Motor neuron (in vitro differentiated cells): Measurements from ENCODE around the gene SV2B. TPM values are rescaled to one million over a fixed set of nuclear protein-coding genes. Genes with fewer than 3 reads are reported as not detected.
"Not testable (repeated sequence)": the region's sequence is repeated elsewhere in the genome, so short reads cannot be mapped to it uniquely, and the experiment has no call there.

Experiments
- ATAC-seq, 8 experiments: fragments of 200-7000 bp; cut with Tn5 transposase; replicated peaks in 6 of 8; 2 replicates each; pipeline ENCODE4 v1.8.0; 2021; ENCODE audit warnings: mild to moderate bottlenecking in 8 of 8, moderate library complexity in 8 of 8
- H3K27ac ChIP-seq, 2 donors: fragments of 250-450 bp; sonication (Bioruptor Pico); 2 replicates each; pipeline ENCODE4 v1.9.0; 2021; ENCODE audit warnings: antibody characterized with exemption in 2 of 2, mild to moderate bottlenecking in 2 of 2, moderate library complexity in 1 of 2
- H3K4me1 ChIP-seq, 2 donors: fragments of 250-450 bp; sonication (Bioruptor Pico); replicated peaks in 1 of 2; 2 replicates each; pipeline ENCODE4 v1.6.1; 2021; ENCODE audit warnings: antibody characterized with exemption in 2 of 2, mild to moderate bottlenecking in 2 of 2, moderate library complexity in 1 of 2
- H3K4me3 ChIP-seq, 5 donors: fragments of 250-450 bp; sonication (Bioruptor Pico); 2 replicates each; pipeline ENCODE4 v1.9.0; 2021; ENCODE audit warnings: antibody characterized with exemption in 5 of 5, mild to moderate bottlenecking in 5 of 5, moderate library complexity in 4 of 5
- WGBS, 10 experiments: fragments of 450-650 bp; shearing (Covaris generic); methylation state at CpG; one replicate each; pipeline ENCODE4 v1.0.0; 2022; 5-methylcytosine and 5-hydroxymethylcytosine counted together
- in situ Hi-C, 9 experiments: fragments of 400-800 bp; cut with MboI; loops; one replicate each; pipeline ENCODE4 v1.15.0; 2021; ENCODE audit warnings: low sequenced_read_pairs in 9 of 9, low pct_unique_long_range_greater_than_20kb in 2 of 9; ENCODE audit not compliant: unreplicated experiment in 9 of 9
- total RNA-seq, 8 experiments: library from RNA; unstranded; fragments of 300-600 nt; gene quantifications; 2 replicates each; pipeline versions ENCODE4 v1.2.3 to v1.2.4, GENCODE V29; 2022

SV2B gene
- total RNA-seq, 8 experiments from 2014 or later, result 0.63 to 117 (median 6.6) TPM

DNA sequence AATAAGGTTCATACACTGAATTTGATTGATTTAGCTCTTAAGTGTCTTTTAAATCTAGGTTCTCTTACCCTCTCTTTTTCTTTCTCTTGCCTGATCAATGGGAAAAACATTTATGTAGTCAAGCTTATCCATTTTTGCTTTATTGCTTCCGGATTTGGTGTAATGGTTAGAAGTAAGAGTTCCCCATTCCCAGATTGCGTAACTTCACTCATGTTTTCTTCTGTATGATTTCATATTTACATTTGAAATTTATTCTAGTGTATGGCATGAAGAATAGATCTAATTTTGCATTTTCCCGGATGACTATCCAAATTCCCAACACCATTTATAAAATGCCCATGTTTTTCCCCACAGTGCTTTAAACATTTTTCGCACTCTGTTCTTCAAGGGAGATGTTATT lies 27.9 kb upstream of the SV2B start:
- Histone ChIP-seq H3K4me1 (peaks cover 0 to 4% of the 10 kb centered on the region in 2 donors), H3K27ac (no peak overlapping the region), H3K4me3 (no peak overlapping the region)
- in situ Hi-C loops, result loop anchor here in 5 of 9 experiments (25.0 kb wide), 2 partner anchors 165 to 190 kb away; no protein-coding TSS in a partner anchor
- WGBS, 10 experiments, result 26 to 94% (median 71%) methylated on average over 1 to 4 of the region's 4 CpGs
- ATAC-seq, result no peak

- ATAC-seq, result peak in 3 of 8 experiments; percentile 45 to 69 (median 54)
- 13 to 100% (median 69%) methylated on average over 1 to 2 of the region's 2 CpGs; no CpG with 5 or more reads in 2 of the 10 experiments for WGBS, 10 experiments
- in situ Hi-C loops, result loop anchor here in 5 of 9 experiments (25.0 kb wide), 2 partner anchors 164 to 189 kb away; no protein-coding TSS in a partner anchor
Measured at GRCh38 chr15:91073077-91073476, 27.0 kb upstream of the SV2B start.

GRCh38 chr15:91073768-91074167 lies 26.3 kb upstream of the SV2B start:
- Histone ChIP-seq H3K27ac (no peak overlapping the region), H3K4me1 (peaks cover 0 to 4% of the 10 kb centered on the region in 2 donors), H3K4me3 (no peak overlapping the region)
- WGBS, 10 experiments, result 13 to 100% (median 95%) methylated on average over 1 of the region's 1 CpG; no CpG with 5 or more reads in 2 of the 10 experiments
- in situ Hi-C loops, result loop anchor here in 5 of 9 experiments (25.0 kb wide), 2 partner anchors 164 to 189 kb away; no protein-coding TSS in a partner anchor
- no peak for ATAC-seq

More at GRCh38 chr15:91073077-91073476, 27.0 kb upstream of the SV2B start:
- Histone ChIP-seq H3K27ac (no peak overlapping the region), H3K4me1 (peaks cover 0 to 4% of the 10 kb centered on the region in 2 donors), H3K4me3 (no peak overlapping the region)

GRCh38 chr15:91075739-91076138 lies 24.3 kb upstream of the SV2B start:
- peak in 6 of 8 experiments; percentile 6 to 92 (median 62) for ATAC-seq
- H3K27ac ChIP-seq, result no peak overlapping the region

GRCh38 chr15:91077029-91077428 lies 23.0 kb upstream of the SV2B start:
- Histone ChIP-seq H3K4me3 (no peak overlapping the region), H3K4me1 (peaks cover 0 to 4% of the 10 kb centered on the region in 2 donors), H3K27ac (no peak overlapping the region)
- in situ Hi-C loops, result no loop called here
- no peak for ATAC-seq

More at GRCh38 chr15:91075739-91076138, 24.3 kb upstream of the SV2B start:
- 0 to 86% (median 33%) methylated on average over 1 of the region's 1 CpG; no CpG with 5 or more reads in 6 of the 10 experiments for WGBS, 10 experiments
- Histone ChIP-seq H3K4me1 (peaks cover 0 to 4% of the 10 kb centered on the region in 2 donors), H3K4me3 (no peak overlapping the region)
- in situ Hi-C loops, result no loop called here

DNA sequence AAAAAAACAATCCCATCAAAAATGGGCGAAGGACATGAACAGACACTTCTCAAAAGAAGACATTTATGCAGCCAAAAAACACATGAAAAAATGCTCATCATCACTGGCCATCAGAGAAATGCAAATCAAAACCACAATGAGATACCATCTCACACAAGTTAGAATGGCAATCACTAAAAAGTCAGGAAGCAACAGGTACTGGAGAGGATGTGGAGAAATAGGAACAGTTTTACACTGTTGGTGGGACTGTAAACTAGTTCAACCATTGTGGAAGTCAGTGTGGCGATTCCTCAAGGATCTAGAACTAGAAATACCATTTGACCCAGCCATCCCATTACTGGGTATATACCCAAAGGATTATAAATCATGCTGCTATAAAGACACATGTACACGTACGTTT lies 6.2 kb upstream of the SV2B start:
- ATAC-seq, H3K4me1 ChIP-seq, in situ Hi-C loops, H3K27ac ChIP-seq, H3K4me3 ChIP-seq: not testable (repeated sequence)
- 0 to 40% methylated on average over 1 of the region's 4 CpGs; no CpG with 5 or more reads in 8 of the 10 experiments for WGBS, 10 experiments

- Histone ChIP-seq H3K4me1 (peaks cover 5 to 6% of the 10 kb centered on the region in 2 donors), H3K27ac (no peak overlapping the region), H3K4me3 (no peak overlapping the region)
- ATAC-seq, result no peak
- in situ Hi-C loops, result no loop called here
- 20 to 94% (median 87%) methylated on average over 1 to 6 of the region's 6 CpGs; no CpG with 5 or more reads in 3 of the 10 experiments for WGBS, 10 experiments
Measured at GRCh38 chr15:91098451-91098850, 1.6 kb upstream of the SV2B start.

GRCh38 chr15:91099616-91099994 lies 452 bp upstream of the SV2B start:
- H3K4me3 ChIP-seq, result peak overlapping the region; percentile 36 to 54 (median 38)
- H3K4me1 ChIP-seq, result peaks cover 5 to 6% of the 10 kb centered on the region in 2 donors
- in situ Hi-C loops, result no loop called here
- ATAC-seq, result peak; percentile 70 to 84 (median 76)
- H3K27ac ChIP-seq, result no peak overlapping the region
- 0 to 8% (median 1%) methylated on average over 5 to 13 of the region's 22 CpGs; no CpG with 5 or more reads in 3 of the 10 experiments for WGBS, 10 experiments

DNA sequence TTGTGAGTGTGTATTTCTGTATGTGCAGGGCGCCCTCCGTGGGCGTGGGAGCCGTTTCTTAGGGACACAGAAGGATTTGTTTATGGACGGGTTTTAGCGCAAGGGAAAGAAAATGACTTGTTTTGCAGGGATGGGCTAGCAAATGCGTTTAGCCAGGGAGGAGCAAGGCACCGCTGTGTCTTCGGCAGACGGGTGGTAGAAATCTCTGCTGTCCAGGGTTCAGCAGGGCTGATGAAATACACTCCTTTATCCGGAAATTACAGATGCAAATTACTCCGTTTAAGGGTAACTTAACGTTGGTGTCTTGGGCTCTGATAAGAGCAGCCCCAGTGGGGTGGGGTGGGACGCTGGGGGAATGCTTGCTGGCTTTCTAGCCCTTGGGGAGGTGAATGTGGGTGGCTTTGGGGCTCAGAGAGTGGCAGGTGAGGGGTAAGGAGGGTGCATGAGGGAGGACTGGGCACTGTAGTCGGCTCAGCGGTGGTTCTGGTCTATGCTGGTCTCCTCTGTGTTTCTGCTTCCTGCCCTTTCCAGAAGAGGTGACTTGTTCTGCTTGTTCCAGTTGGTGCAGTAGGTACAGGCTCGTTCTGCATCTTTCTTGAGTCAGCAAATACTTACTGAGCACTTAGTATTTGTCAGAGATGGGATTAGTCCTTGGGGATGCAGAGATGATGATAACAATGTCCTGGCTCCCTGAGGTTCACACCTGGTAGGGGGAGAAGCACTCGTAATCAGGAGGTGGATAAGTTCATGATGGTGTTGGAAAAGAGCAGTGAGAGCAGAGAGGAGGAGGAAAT lies 954 bp downstream of the SV2B start:
- peak overlapping the region; percentile 36 to 54 (median 38) for H3K4me3 ChIP-seq
- ATAC-seq, result peak; percentile 3 to 57 (median 33)
- WGBS, 10 experiments, result 0 to 17% (median 7%) methylated on average over 2 to 15 of the region's 18 CpGs; no CpG with 5 or more reads in 1 of the 10 experiments
- H3K27ac ChIP-seq, result no peak overlapping the region
- H3K4me1 ChIP-seq, result peaks cover 5 to 6% of the 10 kb centered on the region in 2 donors
- in situ Hi-C loops, result no loop called here

DNA sequence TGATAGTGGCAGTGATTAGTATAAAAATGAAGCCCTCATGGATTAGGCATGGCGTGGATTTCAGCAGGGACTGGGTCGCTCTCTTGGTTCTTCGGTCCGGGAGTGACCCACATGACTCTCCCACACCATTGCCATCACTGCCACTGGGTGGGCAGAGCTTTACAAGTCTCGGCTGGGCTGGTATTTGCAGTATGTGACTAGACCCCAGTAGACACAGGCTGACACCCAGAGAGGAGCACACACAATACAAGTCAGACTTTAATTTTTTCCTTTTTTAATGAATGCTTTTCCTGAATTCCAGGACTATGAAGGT lies 1.5 kb downstream of the SV2B start:
- 33 to 93% (median 75%) methylated on average over 1 to 4 of the region's 5 CpGs; no CpG with 5 or more reads in 3 of the 10 experiments for WGBS, 10 experiments

GRCh38 chr15:91102546-91103330 lies 2.7 kb downstream of the SV2B start:
- WGBS, 10 experiments, result 20 to 96% (median 70%) methylated on average over 1 to 6 of the region's 6 CpGs; no CpG with 5 or more reads in 1 of the 10 experiments
- in situ Hi-C loops, result no loop called here
- no peak overlapping the region for H3K27ac ChIP-seq

More for the DNA sequence above, 1.5 kb downstream of the SV2B start:
- H3K27ac ChIP-seq, result no peak overlapping the region
- peak overlapping the region in 1 of 5 donors; percentile 54 for H3K4me3 ChIP-seq
- in situ Hi-C loops, result no loop called here
- no peak for ATAC-seq
- H3K4me1 ChIP-seq, result peaks cover 5 to 6% of the 10 kb centered on the region in 2 donors

GRCh38 chr15:91104111-91104510 lies 4.1 kb downstream of the SV2B start:
- Histone ChIP-seq H3K27ac (no peak overlapping the region), H3K4me3 (no peak overlapping the region), H3K4me1 (peaks cover 5 to 6% of the 10 kb centered on the region in 2 donors)
- no peak for ATAC-seq
- WGBS, 10 experiments, result 40 to 100% (median 100%) methylated on average over 1 of the region's 1 CpG; no CpG with 5 or more reads in 2 of the 10 experiments
- in situ Hi-C loops, result no loop called here

More at GRCh38 chr15:91102546-91103330, 2.7 kb downstream of the SV2B start:
- no peak overlapping the region for H3K4me3 ChIP-seq
- peaks cover 5 to 6% of the 10 kb centered on the region in 2 donors for H3K4me1 ChIP-seq
- ATAC-seq, result peak in 2 of 8 experiments; percentile 7 to 17

DNA sequence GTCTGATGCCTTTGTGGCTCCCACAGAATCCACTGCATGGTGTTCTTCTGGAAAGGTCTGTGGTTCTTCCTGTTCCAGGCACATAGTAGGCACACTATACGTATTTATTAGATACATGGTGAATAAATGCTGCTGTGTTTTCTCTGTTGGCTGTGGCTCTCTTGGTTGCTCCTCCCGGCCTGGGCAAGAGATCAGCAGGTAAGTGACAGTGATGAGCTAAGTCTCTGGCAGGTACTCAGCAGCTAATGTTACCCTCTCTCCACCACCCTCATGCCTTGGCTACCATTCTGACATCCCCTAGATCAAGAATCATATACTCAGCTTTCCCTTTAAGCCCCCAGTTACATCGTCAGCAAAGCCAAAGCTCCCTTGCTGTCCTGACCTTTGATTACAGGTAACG lies 8.4 kb downstream of the SV2B start:
- Histone ChIP-seq H3K4me3 (no peak overlapping the region), H3K27ac (no peak overlapping the region), H3K4me1 (no peaks in the 10 kb centered on the region)
- ATAC-seq, result no peak
- in situ Hi-C loops, result no loop called here
- 0 to 100% (median 76%) methylated on average over 1 to 4 of the region's 4 CpGs; no CpG with 5 or more reads in 1 of the 10 experiments for WGBS, 10 experiments
